ENCODE results near the gene ME2.
"Not testable (repeated sequence)": the region's sequence is repeated elsewhere in the genome, so short reads cannot be mapped to it uniquely, and the experiment has no call there.

Gene ME2

GRCh38 chr18:50878345-50879301 is at the start of gene ME2:
Gene ME2 (plus strand): TSS chr18:50879118. CDS start chr18:50895821, 16,703 bp downstream.
- peak; percentile 80 for DNase-seq

GRCh38 chr18:50829644-50830043 is 49.3 kb upstream of the ME2 start:
- no peak for DNase-seq

- DNase-seq: no peak
Observed at GRCh38 chr18:50830544-50830943, 48.4 kb upstream of the ME2 start.

- DNase-seq: no peak
Observed at GRCh38 chr18:50832754-50833153, 46.2 kb upstream of the ME2 start.

- DNase-seq: not testable (repeated sequence)
Observed at GRCh38 chr18:50833496-50833895, 45.4 kb upstream of the ME2 start.

- no peak for DNase-seq
Observed at GRCh38 chr18:50836521-50836957, 42.4 kb upstream of the ME2 start.

- no peak for DNase-seq
Observed at GRCh38 chr18:50839341-50839740, 39.6 kb upstream of the ME2 start.

- DNase-seq: no peak
Observed at GRCh38 chr18:50839996-50840395, 38.9 kb upstream of the ME2 start.

- no peak for DNase-seq
Observed at GRCh38 chr18:50842846-50843245, 36.1 kb upstream of the ME2 start.

- DNase-seq: no peak
Observed at GRCh38 chr18:50844554-50844953, 34.4 kb upstream of the ME2 start.

GRCh38 chr18:50844960-50845359 is 34.0 kb upstream of the ME2 start:
- no peak for DNase-seq

GRCh38 chr18:50847192-50847591 is 31.7 kb upstream of the ME2 start:
- DNase-seq: no peak

- no peak for DNase-seq
Observed at GRCh38 chr18:50848061-50848551, 30.8 kb upstream of the ME2 start.

- no peak for DNase-seq
Observed at GRCh38 chr18:50848991-50849390, 29.9 kb upstream of the ME2 start.

GRCh38 chr18:50849419-50849821 is 29.5 kb upstream of the ME2 start:
- no peak for DNase-seq

- DNase-seq: no peak
Observed at GRCh38 chr18:50850307-50851065, 28.4 kb upstream of the ME2 start.

GRCh38 chr18:50853863-50854271 is 25.1 kb upstream of the ME2 start:
- no peak for DNase-seq

- no peak for DNase-seq
Observed at GRCh38 chr18:50855976-50856757, 22.8 kb upstream of the ME2 start.

- DNase-seq: not testable (repeated sequence)
Observed at GRCh38 chr18:50857166-50857565, 21.8 kb upstream of the ME2 start.

GRCh38 chr18:50857694-50858093 is 21.2 kb upstream of the ME2 start:
- no peak for DNase-seq

GRCh38 chr18:50859793-50860555 is 18.9 kb upstream of the ME2 start:
- DNase-seq: no peak

- no peak for DNase-seq
Observed at GRCh38 chr18:50861617-50862016, 17.3 kb upstream of the ME2 start.

Data from DMS 273 treated with DMSO at 0.1 percent for 48 hours (cell line).